Measurements from ENCODE around the gene CHRNG.

CHRNG gene

GRCh38 chr2:232524771-232525170 lies 14.7 kb upstream of the CHRNG start:
- H3K4me3 ChIP-seq (ENCODE audit: insufficient read depth, low read length, poor library complexity, severe bottlenecking), result no peak overlapping the region
- no peaks in the 10 kb centered on the region for H3F3A ChIP-seq (ENCODE audit: insufficient read depth)
- H3K9ac ChIP-seq (ENCODE audit: low read length), result no peak overlapping the region
- no peak overlapping the region for H3K27ac ChIP-seq (ENCODE audit: low read depth, low read length)
- no peak overlapping the region for H3K4me2 ChIP-seq (ENCODE audit: low read depth, low read length, poor library complexity, severe bottlenecking)
- no peaks in the 10 kb centered on the region for H4K20me1 ChIP-seq (ENCODE audit: low read depth, low read length)
- TF ChIP-seq CTCF (IDR thresholded peaks at IDR 0.05; ENCODE audit: insufficient read depth, low read length, poor library complexity, severe bottlenecking), result no peak
- no peak for TF ChIP-seq EZH2phosphoT487 (conservative IDR thresholded peaks at IDR 0.05; ENCODE audit: low read length)
- H3K9me2 ChIP-seq (replicated peaks; ENCODE audit: insufficient read depth, low read length), result no peaks in the 10 kb centered on the region
- no peaks in the 10 kb centered on the region for H3K36me3 ChIP-seq (ENCODE audit: low read length)
- no peaks in the 10 kb centered on the region for H3K27me3 ChIP-seq (ENCODE audit: low read length)
- no peak overlapping the region for H2AFZ ChIP-seq (ENCODE audit: low read depth, low read length, severe bottlenecking)
- no peaks in the 10 kb centered on the region for H3K79me2 ChIP-seq (ENCODE audit: insufficient read depth, low read length)
- no peaks in the 10 kb centered on the region for H3K9me3 ChIP-seq (ENCODE audit: insufficient read depth, low read length)

DNA sequence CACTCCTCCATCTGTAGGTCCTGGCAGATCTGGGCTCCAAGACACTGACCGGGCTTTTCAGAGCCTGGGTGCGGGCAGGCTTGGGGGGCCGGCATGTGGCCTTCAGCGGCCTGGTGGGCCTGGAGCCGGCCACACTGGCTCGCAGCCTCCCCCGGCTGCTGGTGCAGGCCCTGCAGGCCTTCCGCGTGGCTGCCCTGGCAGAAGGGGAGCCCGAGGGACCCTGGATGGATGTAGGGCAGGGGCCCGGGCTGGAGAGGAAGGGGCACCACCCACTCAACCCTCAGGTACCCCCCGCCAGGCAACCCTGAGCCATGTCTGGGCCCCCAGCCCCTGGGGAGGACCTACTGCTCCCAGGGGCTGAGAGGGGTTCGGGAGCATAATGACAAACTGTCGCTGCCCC lies 14.3 kb upstream of the CHRNG start:
- Histone ChIP-seq H2AFZ (ENCODE audit: low read depth, low read length, severe bottlenecking) (no peak overlapping the region), H3K27ac (ENCODE audit: low read depth, low read length) (no peak overlapping the region), H3K4me2 (ENCODE audit: low read depth, low read length, poor library complexity, severe bottlenecking) (no peak overlapping the region), H3K4me3 (ENCODE audit: insufficient read depth, low read length, poor library complexity, severe bottlenecking) (no peak overlapping the region), H3K36me3 (ENCODE audit: low read length) (no peaks in the 10 kb centered on the region), H3K9me3 (ENCODE audit: insufficient read depth, low read length) (no peaks in the 10 kb centered on the region), H3F3A (ENCODE audit: insufficient read depth) (no peaks in the 10 kb centered on the region), H3K9ac (ENCODE audit: low read length) (no peak overlapping the region), H3K9me2 (replicated peaks; ENCODE audit: insufficient read depth, low read length) (no peaks in the 10 kb centered on the region), H4K20me1 (ENCODE audit: low read depth, low read length) (no peaks in the 10 kb centered on the region), H3K27me3 (ENCODE audit: low read length) (no peaks in the 10 kb centered on the region), H3K79me2 (ENCODE audit: insufficient read depth, low read length) (no peaks in the 10 kb centered on the region)
- TF ChIP-seq EZH2phosphoT487 (conservative IDR thresholded peaks at IDR 0.05; ENCODE audit: low read length) (no peak), CTCF (IDR thresholded peaks at IDR 0.05; ENCODE audit: insufficient read depth, low read length, poor library complexity, severe bottlenecking) (no peak)

GRCh38 chr2:232525791-232526371 lies 13.6 kb upstream of the CHRNG start, which contains the start of gene CHRND:
CHRND (plus strand) TSS chr2:232526160; CDS start chr2:232526216, 56 bp downstream.
- Histone ChIP-seq H4K20me1 (ENCODE audit: low read depth, low read length) (no peaks in the 10 kb centered on the region), H3F3A (ENCODE audit: insufficient read depth) (no peaks in the 10 kb centered on the region), H3K9me3 (ENCODE audit: insufficient read depth, low read length) (no peaks in the 10 kb centered on the region), H3K4me2 (ENCODE audit: low read depth, low read length, poor library complexity, severe bottlenecking) (no peak within 1 kb of the TSS), H3K4me3 (ENCODE audit: insufficient read depth, low read length, poor library complexity, severe bottlenecking) (no peak within 1 kb of the TSS), H3K36me3 (ENCODE audit: low read length) (no peaks in the 10 kb centered on the region), H3K27me3 (ENCODE audit: low read length) (no peaks in the 10 kb centered on the region), H3K27ac (ENCODE audit: low read depth, low read length) (no peak within 1 kb of the TSS), H3K79me2 (ENCODE audit: insufficient read depth, low read length) (no peaks in the 10 kb centered on the region), H3K9ac (ENCODE audit: low read length) (no peak within 1 kb of the TSS), H2AFZ (ENCODE audit: low read depth, low read length, severe bottlenecking) (no peak within 1 kb of the TSS), H3K9me2 (replicated peaks; ENCODE audit: insufficient read depth, low read length) (no peaks in the 10 kb centered on the region)
- TF ChIP-seq EZH2phosphoT487 (conservative IDR thresholded peaks at IDR 0.05; ENCODE audit: low read length) (no peak), CTCF (IDR thresholded peaks at IDR 0.05; ENCODE audit: insufficient read depth, low read length, poor library complexity, severe bottlenecking) (no peak)

All from SU-DHL-6 (cell line).